SU-DHL-6 (cell line): ENCODE data around the gene PRR7.

Experiments used
- H2AFZ ChIP-seq: fragments of 200-600 bp; sonication (generic); 2 replicates; pipeline ENCODE4 v1.6.1; 2014; ENCODE audit warnings: low read depth, mild to moderate bottlenecking, moderate library complexity, mixed read lengths, antibody characterized with exemption, low read length; ENCODE audit not compliant: severe bottlenecking
- H3F3A ChIP-seq: fragments of 200-600 bp; shearing (Covaris generic); 2 replicates; pipeline ENCODE4 v1.6.0; 2016; ENCODE audit warnings: antibody characterized with exemption, mild to moderate bottlenecking; ENCODE audit not compliant: insufficient read depth
- H3K27ac ChIP-seq: fragments of 200-600 bp; sonication (generic); 2 replicates; pipeline ENCODE4 v1.5.1; 2016; ENCODE audit warnings: low read depth, mild to moderate bottlenecking, low read length, moderate library complexity, mixed read lengths
- H3K27me3 ChIP-seq: fragments of 200-600 bp; sonication (generic), shearing (Covaris generic); 2 replicates; pipeline ENCODE4 v1.6.0; 2014; ENCODE audit warnings: mild to moderate bottlenecking, low read length
- H3K36me3 ChIP-seq: fragments of 200-600 bp; sonication (generic); 2 replicates; pipeline ENCODE4 v1.6.1; 2014; ENCODE audit warnings: mild to moderate bottlenecking, low read length, mixed read lengths
- H3K4me2 ChIP-seq: fragments of 300-600, 200-600 bp; shearing (Covaris generic), sonication (generic); 2 replicates; pipeline ENCODE4 v1.6.0; 2014; ENCODE audit warnings: low read length, low read depth, mild to moderate bottlenecking; ENCODE audit not compliant: poor library complexity, severe bottlenecking
- H3K4me3 ChIP-seq: fragments of 200-600 bp; sonication (generic); 2 replicates; pipeline ENCODE4 v1.5.1; 2014; ENCODE audit warnings: antibody characterized with exemption, low read length, mild to moderate bottlenecking, mixed read lengths; ENCODE audit not compliant: insufficient read depth, poor library complexity, severe bottlenecking
- H3K79me2 ChIP-seq: fragments of 200-600 bp; sonication (generic); 2 replicates; pipeline ENCODE4 v1.6.1; 2014; ENCODE audit warnings: mild to moderate bottlenecking, low read length, moderate library complexity; ENCODE audit not compliant: insufficient read depth
- H3K9ac ChIP-seq: fragments of 200-600 bp; sonication (generic); 2 replicates; pipeline ENCODE4 v1.7.0; 2014; ENCODE audit warnings: mild to moderate bottlenecking, low read length
- H3K9me2 ChIP-seq: fragments of 200-600 bp; sonication (generic); replicated peaks from 2 replicates; pipeline ENCODE4 v1.6.1; 2014; ENCODE audit warnings: low read length; ENCODE audit not compliant: insufficient read depth
- H3K9me3 ChIP-seq: fragments of 200-600 bp; sonication (generic); 2 replicates; pipeline ENCODE4 v1.6.1; 2014; ENCODE audit warnings: low read length, mixed read lengths; ENCODE audit not compliant: insufficient read depth
- H4K20me1 ChIP-seq: fragments of 200-600 bp; sonication (generic); 2 replicates; pipeline ENCODE4 v1.6.1; 2014; ENCODE audit warnings: low read depth, mild to moderate bottlenecking, antibody characterized with exemption, low read length, moderate library complexity, mixed read lengths
- EZH2phosphoT487 ChIP-seq: fragments of 200-600 bp; sonication (generic), shearing (Covaris generic); conservative IDR thresholded peaks from 2 replicates; pipeline ENCODE4 v1.6.1; 2018; ENCODE audit warnings: mild to moderate bottlenecking, antibody characterized with exemption, low read length, moderate library complexity, mixed read lengths
- TF ChIP-seq, protein P1 (sequence below): fragments of 200-600 bp; sonication (generic); IDR thresholded peaks from one replicate; pipeline ENCODE4 v1.5.1; 2017; ENCODE audit warnings: antibody characterized with exemption, mild to moderate bottlenecking, low read length, moderate library complexity; ENCODE audit not compliant: insufficient read depth, poor library complexity, severe bottlenecking

The PRR7 gene

DNA sequence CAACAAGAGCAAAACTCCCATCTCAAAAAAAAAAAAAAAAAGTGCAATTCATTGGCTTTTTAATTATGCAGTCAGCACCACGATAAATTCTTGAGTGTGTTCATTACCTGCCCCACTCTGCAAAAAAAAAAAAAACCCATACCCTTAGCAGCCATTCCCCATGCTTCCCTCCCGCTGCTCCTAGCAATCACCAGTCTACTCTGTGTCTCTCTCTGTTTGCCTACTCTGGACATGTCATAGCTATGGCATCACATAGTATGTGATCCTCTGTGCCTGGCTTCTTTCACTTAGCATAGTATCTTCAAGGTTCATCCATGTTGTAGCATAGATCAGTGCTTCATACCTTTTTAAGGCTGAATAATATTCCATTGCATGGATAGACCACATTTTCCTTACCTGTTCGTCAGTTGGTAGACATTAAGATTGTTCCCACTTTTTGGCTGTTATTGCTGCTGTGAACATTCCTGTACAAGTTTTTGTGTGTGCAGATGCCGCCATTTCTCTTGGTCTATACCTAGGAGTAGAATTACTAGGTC lies 7.0 kb upstream of the PRR7 start:
- no peaks in the 10 kb centered on the region for H3K36me3 ChIP-seq
- H3K4me2 ChIP-seq: no peak overlapping the region

DNA sequence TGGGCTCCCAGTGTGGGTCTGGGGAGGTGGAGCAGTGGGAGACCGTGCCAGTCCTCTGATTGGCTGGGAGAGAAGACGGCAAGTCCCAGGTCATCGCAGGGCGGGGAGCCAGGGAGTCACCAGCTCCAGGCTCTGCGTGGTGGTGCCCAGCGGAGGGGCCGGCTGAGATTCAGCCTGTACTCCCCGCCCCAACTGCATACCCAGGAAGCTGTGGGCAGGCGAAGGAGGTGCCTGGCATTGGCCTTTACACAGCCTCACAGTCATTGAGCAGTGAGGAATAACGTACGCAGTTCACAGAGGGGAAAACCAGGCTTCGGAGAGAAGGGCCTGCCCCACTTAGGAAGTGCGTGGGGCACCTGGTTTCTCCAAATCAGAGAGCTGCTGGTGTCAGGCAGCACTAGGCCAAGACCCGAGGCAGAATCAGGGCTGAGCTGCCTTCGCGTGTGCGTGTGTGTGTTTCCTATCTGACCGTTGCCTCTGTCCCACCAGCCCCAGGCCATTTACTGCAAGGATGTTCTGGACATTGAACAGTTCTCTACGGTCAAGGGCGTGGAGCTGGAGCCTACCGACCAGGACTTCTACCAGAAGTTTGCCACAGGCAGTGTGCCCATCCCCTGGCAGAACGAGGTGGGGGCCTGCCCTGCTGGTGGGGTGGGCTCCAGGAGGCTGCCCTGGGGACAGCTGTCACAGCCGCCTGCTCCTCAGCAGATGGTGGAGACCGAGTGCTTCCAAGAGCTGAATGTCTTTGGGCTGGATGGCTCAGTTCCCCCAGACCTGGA lies 6.2 kb upstream of the PRR7 start:
- Histone ChIP-seq H3K27ac (no peak overlapping the region), H3K4me3 (no peak overlapping the region), H3K9me3 (no peaks in the 10 kb centered on the region), H3F3A (peaks cover 7% of the 10 kb centered on the region), H2AFZ (no peak overlapping the region), H3K9ac (no peak overlapping the region), H3K27me3 (no peaks in the 10 kb centered on the region), H4K20me1 (no peaks in the 10 kb centered on the region), H3K79me2 (no peaks in the 10 kb centered on the region), H3K9me2 (no peaks in the 10 kb centered on the region), H3K36me3 (no peaks in the 10 kb centered on the region), H3K4me2 (no peak overlapping the region)
- TF ChIP-seq, protein P1, sequence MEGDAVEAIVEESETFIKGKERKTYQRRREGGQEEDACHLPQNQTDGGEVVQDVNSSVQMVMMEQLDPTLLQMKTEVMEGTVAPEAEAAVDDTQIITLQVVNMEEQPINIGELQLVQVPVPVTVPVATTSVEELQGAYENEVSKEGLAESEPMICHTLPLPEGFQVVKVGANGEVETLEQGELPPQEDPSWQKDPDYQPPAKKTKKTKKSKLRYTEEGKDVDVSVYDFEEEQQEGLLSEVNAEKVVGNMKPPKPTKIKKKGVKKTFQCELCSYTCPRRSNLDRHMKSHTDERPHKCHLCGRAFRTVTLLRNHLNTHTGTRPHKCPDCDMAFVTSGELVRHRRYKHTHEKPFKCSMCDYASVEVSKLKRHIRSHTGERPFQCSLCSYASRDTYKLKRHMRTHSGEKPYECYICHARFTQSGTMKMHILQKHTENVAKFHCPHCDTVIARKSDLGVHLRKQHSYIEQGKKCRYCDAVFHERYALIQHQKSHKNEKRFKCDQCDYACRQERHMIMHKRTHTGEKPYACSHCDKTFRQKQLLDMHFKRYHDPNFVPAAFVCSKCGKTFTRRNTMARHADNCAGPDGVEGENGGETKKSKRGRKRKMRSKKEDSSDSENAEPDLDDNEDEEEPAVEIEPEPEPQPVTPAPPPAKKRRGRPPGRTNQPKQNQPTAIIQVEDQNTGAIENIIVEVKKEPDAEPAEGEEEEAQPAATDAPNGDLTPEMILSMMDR: no peak
- no peak for TF ChIP-seq EZH2phosphoT487

More for the DNA sequence above, 7.0 kb upstream of the PRR7 start:
- no peaks in the 10 kb centered on the region for H3K9me3 ChIP-seq
- H4K20me1 ChIP-seq: no peaks in the 10 kb centered on the region
- no peak overlapping the region for H3K9ac ChIP-seq
- no peak overlapping the region for H2AFZ ChIP-seq
- H3F3A ChIP-seq: no peaks in the 10 kb centered on the region; the same call in none of the 2 replicates
- H3K9me2 ChIP-seq: no peaks in the 10 kb centered on the region
- no peak for TF ChIP-seq EZH2phosphoT487
- TF ChIP-seq, protein P1: no peak
- no peak overlapping the region for H3K4me3 ChIP-seq
- no peaks in the 10 kb centered on the region for H3K27me3 ChIP-seq
- H3K79me2 ChIP-seq: no peaks in the 10 kb centered on the region
- no peak overlapping the region for H3K27ac ChIP-seq

DNA sequence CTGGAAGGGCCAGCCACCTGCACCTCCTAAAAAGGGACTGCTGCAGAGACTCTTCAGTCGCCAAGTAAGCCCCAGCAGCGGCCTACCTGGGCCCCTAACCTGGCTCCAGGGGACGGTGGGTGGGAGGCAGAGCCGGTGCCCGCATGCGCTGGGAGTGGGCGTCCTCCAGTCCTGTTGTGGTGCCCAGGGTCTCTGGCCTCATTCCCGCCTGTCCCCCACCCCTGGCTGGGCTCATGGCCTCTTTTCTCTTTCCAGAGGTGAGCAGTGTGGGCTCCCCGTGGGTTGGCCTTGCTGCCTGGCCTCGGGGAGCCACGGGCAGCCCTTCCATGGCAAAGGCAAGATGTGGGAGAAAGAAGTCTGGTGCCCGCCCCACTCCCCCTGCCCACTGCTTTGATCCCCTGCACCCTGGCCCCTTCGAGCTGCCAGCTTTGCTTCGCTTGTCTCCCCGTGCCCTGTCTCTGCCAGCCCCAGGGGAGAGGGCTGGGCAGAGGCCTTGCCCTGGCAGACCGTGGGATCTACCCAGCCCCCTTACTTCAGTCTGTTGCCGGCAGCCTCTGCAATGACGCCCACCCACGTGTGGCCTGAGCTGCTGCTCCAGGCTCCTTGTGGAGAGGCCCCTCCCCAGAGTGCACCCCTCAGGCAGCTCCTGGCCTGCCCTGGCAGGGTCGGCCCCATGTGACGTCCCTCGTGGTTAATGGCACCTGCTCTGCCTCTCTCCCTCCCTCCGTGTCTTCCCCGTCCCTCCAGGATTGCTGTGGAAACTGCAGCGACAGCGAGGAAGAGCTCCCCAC lies 5.4 kb upstream of the PRR7 start:
- H3K4me2 ChIP-seq: no peak overlapping the region
- H3K4me3 ChIP-seq: no peak overlapping the region
- no peaks in the 10 kb centered on the region for H3K9me2 ChIP-seq
- TF ChIP-seq EZH2phosphoT487: no peak
- TF ChIP-seq, protein P1: no peak
- H2AFZ ChIP-seq: no peak overlapping the region
- no peaks in the 10 kb centered on the region for H3K27me3 ChIP-seq
- H3K79me2 ChIP-seq: no peaks in the 10 kb centered on the region
- H3K36me3 ChIP-seq: no peaks in the 10 kb centered on the region
- H3K27ac ChIP-seq: no peak overlapping the region
- H3F3A ChIP-seq: peaks cover 14% of the 10 kb centered on the region
- no peak overlapping the region for H3K9ac ChIP-seq
- H4K20me1 ChIP-seq: no peaks in the 10 kb centered on the region
- H3K9me3 ChIP-seq: no peaks in the 10 kb centered on the region
